DMS153 (cell line): ENCODE results near the gene SLC16A11.
"Not testable (repeated sequence)": the region's sequence is repeated elsewhere in the genome, so short reads cannot be mapped to it uniquely, and the experiment has no call there.

Experiments used
- DNase-seq: peaks from one replicate; lab custom pipeline; 2025; lab: John Stamatoyannopoulos, UW

Gene SLC16A11

DNA sequence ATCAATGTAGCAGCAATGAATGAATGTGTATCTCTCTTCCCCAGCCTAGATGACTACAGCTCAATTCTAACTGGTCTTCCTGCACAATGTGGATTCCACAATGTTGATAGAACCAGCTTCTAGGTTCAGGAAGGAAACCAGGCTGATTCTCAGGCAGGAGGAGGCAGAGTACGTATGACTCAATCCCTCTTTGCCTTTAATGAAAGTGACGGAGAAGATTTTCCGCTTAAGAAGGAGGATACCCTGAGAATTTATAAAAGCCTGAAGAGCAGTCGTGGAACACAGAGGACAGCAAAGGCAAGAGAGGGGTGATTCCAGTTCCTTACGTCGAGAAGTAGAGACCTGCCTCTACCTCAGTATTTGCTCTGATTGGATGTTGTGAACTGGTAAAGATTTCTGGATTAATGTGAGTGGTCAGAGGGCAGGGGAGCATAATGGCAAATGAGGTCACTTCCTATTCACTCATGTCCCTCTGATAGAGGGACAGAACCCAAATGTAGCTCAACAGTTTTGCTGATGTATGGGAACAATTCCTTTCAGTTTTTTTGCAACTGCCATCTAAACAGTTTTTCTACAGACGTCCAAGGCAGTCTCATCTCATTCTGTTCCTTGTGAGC lies 15.0 kb upstream of the SLC16A11 start:
- DNase-seq, result no peak

DNA sequence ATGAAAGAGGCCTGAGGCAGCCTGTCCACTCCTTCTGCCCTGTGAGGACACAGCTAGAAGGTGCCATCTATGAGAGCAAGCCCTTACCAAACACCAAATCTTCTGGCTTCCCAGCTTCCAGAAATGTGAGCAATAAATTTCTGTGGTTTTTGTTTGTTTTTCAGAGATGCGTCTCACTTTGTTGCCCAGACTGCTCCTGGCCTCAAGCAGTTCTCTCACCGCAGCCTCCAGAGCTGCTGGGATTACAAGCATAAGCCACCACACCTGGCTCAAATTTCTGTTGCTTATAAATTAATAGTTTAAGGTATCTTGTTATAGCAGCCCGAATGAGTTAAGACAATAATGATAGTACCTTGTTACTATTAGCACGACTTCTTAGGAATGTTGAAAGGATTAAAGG lies 12.5 kb upstream of the SLC16A11 start:
- DNase-seq, result no peak

DNA sequence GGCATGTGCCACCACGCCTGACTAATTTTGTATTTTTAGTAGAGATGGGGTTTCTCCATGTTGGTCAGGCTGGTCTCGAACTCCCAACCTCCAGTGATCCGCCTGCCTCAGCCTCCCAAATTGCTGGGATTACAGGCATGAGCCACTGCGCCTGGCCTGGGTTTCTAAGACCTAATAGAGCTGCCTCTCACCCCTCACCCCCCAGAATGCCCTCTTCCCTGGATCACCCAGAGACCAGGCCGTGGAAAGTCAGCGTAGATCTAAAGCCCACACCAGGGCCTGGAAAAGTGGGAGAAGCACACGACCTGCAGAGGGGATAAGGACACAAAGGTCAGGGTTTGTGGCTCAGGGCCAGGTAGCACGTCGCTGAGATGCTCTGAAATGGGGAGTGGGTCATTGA lies 6.7 kb upstream of the SLC16A11 start:
- not testable (repeated sequence) for DNase-seq

DNA sequence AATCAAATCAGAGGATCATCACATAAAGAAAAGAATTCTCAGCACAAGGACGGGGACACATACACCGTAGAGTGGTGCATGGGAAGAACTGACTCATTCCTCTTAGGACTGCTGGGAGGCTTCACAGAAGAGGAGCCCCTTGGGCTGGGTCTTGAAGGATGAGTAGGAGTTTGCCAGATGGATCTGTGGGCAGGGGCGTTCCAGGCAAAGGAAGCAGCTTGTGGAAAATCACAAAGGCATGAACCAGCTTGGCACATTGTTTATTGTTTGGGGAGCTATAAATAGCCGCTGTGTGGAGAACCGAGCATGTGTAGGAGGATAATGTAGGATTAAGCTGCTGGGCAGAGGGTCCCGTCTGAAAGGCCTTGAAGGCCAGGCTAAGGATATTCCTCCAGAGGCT lies 5.1 kb upstream of the SLC16A11 start:
- no peak for DNase-seq

DNA sequence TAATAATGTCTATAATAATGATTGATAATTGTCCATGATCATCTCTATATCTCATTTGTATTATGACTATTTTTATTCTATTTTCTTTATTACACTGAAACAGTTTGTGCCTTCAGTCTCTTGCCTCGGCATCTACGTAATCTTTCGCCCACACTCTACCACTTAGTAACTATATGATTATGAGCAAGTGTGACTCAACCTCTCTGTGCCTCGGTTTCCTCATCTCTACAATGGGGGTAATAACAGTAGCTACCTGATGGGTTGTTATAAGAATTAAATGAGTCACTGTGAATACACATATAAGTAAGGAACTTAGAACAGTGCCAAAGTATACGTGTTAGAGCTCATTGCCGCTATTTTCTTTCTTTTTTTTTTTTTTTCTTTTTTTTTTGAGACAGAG lies 3.7 kb upstream of the SLC16A11 start:
- DNase-seq, result no peak

DNA sequence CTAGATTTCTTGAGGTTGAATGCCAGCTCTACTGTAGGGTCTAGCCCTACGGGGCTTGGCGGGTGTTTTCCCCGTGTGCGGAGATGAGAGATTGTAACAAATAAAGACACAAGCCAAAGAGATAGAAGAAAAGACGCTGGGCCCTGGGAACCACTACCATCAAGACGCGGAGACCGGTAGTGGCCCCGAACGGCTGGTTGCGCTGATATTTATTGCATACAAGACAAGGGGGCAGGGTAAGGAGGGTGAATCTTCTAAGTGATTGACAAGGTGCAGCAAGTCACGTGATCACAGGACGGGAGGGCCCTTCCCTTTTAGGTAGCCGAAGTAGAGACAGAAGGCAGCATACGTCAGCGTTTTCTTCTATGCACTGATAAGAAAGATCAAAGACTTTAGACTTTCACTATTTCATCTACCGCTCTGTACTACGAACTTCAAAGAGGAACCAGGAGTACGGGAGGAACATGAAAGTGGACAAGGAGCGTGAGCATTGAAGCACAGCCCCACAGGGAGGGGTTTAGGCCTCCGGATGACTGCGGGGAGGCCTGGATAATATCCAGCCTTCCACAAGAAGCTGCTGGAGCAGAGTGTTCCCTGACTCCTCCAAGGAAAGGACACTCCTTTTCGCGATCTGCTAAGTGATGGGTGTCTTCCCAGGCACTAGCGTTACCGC lies 3.0 kb upstream of the SLC16A11 start:
- peak; percentile 16 for DNase-seq

DNA sequence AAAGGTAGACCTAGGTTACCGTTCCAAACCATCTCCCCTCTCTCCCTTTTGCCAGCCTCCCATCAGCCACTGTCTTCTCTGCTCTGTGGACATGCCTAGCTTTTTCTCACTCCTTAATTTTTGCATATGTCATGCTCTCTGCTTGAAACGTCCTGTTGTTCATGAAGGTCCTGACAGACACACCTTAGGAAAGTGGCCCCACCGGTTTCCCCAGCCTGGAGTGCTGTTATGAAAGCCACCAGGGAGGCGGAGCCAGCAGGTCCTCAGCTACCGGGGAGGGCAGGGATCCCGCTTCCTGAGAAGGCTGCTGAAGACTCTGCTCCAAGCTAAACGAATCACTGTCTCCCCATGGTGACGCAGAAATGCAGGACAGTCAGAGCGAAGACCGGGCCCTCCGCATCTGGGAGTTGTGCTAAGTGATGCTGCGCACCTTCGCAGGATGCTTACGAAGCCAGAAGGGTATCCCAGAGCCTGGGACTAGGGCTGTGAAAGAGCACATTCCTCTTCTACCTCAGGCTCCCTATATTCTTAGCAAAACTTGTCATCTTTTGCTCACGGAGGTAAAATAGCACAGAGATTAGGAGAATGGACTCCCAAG lies 2.3 kb upstream of the SLC16A11 start:
- peak; percentile 48 for DNase-seq

DNA sequence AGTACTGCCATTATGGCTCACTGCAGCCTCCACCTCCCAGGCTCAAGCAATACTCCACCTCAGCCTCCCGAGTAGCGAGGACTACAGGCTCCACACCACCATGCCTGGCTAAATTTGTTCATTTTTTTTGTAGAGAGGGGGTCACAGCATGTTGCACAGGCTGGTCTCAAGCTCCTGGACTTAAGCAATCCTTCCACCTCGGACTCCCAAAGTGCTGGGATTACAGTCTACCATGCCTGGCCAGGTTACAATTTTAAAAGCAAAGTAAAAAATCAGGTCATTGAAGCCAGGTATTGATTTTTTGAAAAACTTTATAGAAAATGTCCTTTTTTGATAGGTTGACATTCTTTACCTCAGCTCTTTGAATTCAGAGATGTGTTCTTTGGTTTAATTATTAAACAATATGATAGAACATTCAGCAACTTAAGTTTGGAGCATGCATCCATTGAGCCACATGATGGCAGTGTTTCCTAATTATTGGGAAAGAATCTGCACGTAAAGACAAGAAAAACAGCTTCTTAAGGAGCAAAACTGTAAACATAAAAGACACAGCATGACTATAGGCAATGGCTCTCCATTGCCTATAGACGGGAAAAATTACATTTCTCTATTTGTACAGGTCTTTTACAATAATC lies 1.7 kb upstream of the SLC16A11 start:
- peak; percentile 4 for DNase-seq

DNA sequence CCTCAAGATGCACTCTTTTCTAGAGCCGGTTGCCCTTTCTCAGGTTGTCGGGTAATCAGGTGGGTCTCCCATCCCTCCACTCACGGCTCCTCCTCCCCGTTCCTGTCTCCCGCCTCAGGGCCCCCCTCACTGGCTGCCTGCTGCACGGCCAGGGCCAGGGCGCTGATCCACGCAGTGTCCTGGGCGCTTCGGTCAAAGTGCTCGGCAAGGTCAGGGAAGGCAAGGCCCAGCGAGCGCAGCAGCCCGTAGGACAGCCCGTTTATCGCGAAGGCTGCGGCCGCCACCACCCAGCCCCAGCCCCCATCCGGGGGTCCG lies 753 bp downstream of the SLC16A11 start:
- no peak for DNase-seq

DNA sequence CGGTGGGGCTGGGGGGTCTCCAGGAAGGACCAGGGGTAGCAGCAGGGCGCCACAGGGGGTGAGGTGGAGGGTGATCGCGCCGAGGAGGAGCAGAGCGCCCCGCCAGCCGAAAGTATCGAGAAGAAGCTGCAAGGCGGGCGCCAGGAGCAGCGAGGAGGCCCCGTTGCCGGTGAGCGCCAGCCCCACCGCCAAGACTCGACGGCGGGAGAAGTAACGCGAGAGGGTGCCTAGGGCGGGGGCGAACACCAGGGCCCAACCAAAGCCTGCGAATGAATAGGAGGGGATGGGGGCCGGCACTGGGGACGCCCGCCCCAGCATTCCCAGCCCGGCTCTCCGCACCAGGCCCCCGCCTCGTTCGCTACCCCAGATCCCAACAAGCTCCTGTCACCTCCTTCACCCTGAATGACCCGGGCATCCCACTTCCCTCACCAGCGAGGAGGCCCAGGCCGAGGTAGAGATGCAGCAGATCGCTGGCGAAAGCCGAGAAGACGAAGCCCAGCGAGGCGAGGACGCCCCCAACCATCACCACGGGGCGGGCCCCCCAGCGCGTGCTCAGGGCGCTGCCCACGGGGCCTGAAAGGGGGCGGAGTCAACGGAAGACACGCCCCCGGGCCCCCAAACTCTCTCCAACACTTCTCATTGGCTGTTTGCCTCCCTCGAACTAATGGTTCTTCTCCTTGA lies 1.3 kb downstream of the SLC16A11 start:
- DNase-seq, result no peak

DNA sequence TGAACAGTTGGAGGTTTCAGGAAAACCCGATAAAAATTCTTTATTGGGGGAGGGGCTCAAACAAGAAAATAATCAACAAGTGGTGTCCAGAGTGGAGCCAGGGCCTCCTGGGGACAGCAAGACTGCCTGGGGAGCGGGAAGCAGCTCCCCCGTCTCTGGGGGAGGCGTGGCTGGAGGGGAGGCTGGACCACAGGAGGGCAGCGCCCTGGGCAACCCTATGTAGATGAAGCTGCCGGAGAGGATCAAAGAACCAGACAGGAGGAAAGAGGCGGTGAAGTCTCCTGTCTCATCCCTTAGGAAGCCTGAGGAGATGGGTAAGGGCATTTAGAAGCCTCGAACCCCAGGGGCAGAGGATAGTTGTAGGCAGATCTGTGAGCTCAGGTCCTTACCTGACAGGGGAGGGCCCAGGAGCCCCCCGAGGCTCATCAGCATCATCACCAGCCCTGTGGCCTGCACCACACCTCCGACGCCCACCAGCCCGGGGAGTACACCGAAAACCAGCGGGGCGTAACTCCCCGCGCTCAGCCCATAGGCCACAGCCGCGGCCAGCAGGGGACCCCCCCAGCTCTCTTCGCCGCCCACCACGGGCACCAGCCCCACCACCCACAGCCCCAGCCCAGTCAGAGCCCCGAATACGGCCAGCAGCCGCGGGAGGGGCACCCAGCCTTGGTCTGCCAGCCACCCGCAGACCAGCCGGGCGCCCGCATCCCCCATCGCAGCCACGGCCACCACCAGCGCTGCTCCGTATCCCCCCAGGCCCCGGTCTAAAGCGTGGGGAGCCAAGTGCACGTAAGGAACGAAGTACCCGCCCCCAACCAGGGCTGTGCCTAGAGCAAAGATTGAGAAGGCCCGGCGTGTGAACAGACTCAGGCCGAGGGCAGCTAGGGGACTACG lies 2.0 kb downstream of the SLC16A11 start:
- no peak for DNase-seq

DNA sequence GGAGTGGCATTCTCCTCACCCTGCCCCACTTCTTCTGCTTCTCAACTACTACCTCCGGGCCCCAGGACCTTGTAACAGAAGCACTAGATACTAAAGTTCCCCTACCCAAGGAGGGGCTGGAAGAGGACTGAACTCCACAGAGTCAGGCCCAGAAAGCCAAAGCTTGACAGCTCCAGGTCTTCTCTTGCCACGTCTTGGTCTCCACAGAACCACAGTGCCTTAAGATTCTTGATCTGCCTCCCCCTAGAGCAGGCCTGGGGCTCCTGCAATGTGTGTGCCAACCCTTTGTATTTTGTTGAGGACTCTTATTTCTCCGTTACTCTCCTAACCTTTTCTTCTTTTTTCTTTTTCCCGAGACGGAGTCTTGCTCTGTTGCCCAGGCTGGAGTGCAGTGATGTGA lies 4.1 kb downstream of the SLC16A11 start:
- no peak for DNase-seq

DNA sequence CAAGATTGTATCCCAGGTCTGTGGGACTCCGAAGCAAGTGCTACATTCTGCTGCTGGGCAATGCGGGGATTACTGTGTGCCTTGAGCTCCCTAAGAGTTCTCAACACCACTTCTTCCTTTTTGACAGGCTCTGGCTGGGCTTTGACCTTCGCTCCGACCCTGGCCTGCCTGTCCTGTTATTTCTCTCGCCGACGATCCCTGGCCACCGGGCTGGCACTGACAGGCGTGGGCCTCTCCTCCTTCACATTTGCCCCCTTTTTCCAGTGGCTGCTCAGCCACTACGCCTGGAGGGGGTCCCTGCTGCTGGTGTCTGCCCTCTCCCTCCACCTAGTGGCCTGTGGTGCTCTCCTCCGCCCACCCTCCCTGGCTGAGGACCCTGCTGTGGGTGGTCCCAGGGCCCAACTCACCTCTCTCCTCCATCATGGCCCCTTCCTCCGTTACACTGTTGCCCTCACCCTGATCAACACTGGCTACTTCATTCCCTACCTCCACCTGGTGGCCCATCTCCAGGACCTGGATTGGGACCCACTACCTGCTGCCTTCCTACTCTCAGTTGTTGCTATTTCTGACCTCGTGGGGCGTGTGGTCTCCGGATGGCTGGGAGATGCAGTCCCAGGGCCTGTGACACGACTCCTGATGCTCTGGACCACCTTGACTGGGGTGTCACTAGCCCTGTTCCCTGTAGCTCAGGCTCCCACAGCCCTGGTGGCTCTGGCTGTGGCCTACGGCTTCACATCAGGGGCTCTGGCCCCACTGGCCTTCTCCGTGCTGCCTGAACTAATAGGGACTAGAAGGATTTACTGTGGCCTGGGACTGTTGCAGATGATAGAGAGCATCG lies 5.6 kb downstream of the SLC16A11 start:
- no peak for DNase-seq

DNA sequence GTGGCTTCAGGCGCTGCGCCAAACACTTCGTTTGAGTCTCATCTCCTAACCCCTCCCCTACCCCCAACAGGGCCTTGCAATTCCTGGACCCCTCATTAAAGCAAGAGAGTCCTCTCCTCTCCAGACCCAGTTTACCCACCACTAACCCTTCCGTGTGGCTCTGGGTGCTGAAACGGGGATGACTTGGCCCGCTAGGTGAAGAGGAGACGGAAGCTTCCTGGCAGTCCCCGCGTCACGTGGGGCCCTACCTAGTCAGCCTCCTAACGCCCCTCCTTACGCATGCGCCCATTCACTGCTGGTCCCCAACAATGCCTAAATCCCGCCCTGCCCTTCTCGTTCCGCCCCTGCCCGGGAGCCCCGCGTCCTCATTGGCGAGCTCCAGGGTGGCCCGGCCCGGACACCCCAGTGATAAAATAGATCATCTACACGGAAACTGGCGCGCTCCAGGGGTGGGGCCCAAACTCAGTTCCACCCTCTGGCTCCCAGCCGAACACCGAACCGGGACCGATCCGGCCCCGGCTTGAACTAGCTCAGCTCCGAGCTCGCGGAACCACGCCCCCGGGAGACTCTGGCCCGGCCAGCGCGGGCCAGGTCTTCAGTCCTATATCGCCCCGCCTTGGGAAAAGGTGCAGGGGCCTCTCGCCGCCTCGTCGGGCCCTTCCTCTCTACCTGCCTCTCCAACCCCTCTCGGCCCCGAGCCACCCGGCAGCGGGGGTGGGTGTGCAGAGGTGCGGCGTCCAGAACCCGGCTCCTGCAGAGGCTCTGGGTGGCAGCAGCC lies 8.1 kb downstream of the SLC16A11 start, which contains the start of gene SLC16A13:
SLC16A13 (plus strand) TSS at position 425 of the 778 bp plus-strand sequence. CDS start 368 bp downstream, outside the sequence.
- DNase-seq, result peak; percentile 90

DNA sequence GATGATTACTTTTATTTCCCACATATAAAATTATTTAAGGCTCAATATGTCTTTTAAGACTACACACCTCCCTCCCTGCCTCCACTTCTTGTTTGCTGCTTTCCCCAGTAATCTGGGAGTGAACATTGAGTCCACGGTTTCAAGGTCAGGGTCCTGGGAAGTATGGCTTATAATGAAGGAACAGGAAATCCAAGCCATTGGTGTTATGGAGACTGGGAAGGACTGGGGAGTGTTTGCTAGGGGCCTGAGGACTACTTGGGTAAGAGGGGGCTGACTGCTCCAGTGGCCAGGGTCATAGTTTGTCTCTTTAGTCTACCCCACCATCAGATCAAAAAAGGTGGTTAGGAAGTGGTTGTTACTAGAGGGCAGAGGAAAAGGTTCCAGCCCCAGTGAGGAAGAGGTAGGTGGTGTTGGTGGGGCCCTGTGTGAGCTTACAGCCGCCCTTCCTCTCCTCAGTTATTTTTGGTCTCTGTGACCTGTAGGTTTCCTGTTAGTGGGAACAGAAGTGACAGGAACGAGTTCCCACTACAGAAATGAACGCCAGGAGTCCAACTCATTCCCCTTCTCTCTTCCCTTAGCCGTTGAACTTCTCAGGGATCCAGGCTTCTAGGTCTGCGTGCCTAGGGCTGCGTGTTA lies 8.8 kb downstream of the SLC16A11 start:
- DNase-seq, result no peak

DNA sequence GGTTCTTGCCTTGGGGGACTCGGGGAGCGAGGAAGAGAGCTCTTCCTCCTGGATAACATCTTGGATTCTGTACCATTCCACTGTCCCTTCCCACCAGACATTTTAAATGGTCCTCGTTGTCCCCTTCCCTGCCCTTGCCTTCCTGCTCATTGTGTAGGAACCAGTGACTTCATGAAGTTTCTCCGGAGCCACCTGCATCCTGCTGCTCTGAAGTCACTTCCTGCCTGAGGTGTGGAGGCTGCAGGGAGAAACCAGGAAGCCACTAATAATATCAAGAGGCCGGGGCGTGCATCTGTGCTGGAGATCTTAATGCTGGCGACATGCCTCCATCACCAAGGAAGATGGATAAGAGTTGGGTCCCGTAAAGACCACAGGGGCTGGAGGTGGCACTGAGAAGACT lies 14.2 kb downstream of the SLC16A11 start:
- no peak for DNase-seq

DNA sequence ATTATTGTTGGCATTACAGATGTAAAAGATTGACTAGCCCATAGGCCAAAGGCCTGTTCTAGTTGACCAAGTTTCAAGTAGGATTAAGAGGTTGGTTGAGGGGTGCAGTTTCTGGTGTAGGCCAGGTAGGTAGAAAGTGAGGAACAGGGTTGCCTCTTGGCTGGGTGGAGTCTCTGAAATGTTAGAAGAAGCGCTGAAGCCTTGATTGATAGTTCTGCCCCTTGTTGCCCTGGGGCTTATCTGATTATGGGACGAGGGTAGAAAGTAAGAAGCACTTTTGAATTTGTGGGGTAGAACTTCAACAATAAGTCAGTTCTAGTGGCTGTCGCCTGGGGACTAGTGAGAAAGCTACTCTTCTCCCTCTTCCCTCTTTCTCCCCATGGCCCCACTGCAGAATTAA lies 14.8 kb downstream of the SLC16A11 start:
- DNase-seq, result no peak

DNA sequence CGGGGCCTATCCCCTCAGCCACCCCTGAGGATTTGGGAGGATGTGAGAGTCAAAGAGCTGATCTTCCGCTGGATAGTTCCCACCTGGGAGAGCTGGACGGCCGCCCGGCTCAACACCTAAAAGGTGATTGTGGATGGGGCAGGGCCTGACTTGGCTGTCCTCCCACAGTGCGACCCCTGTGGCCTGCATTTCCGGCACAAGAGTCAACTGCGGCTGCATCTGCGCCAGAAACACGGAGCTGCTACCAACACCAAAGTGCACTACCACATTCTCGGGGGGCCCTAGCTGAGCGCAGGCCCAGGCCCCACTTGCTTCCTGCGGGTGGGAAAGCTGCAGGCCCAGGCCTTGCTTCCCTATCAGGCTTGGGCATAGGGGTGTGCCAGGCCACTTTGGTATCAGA lies 16.6 kb downstream of the SLC16A11 start:
- no peak for DNase-seq

DNA sequence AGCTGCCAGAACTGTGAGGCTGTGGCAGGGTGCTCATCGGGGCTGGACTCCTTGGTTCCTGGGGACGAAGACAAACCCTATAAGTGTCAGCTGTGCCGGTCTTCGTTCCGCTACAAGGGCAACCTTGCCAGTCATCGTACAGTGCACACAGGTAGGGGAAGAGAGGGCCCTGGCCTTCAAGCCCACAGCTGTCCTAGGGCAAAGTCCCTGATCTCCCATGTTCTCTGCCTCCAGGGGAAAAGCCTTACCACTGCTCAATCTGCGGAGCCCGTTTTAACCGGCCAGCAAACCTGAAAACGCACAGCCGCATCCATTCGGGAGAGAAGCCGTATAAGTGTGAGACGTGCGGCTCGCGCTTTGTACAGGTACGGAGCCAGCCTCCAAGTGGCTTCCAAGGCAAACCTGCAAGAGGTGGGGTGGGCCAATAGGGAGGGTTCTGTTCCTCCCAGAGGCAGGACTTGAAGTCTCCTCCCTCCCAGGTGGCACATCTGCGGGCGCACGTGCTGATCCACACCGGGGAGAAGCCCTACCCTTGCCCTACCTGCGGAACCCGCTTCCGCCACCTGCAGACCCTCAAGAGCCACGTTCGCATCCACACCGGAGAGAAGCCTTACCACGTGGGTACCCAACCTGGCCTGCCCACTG lies 17.3 kb downstream of the SLC16A11 start:
- no peak for DNase-seq
